ENCODE measurements around the gene SOX15. TPM values are rescaled to one million over a fixed set of nuclear protein-coding genes. Genes with fewer than 3 reads are reported as not detected.

Gene SOX15
- total and polyA plus RNA-seq, 2 of the 13 experiments (the other 11 are each of a cell fraction or from before 2014, with no cell fraction given): 0.07 to 0.18 TPM

DNA sequence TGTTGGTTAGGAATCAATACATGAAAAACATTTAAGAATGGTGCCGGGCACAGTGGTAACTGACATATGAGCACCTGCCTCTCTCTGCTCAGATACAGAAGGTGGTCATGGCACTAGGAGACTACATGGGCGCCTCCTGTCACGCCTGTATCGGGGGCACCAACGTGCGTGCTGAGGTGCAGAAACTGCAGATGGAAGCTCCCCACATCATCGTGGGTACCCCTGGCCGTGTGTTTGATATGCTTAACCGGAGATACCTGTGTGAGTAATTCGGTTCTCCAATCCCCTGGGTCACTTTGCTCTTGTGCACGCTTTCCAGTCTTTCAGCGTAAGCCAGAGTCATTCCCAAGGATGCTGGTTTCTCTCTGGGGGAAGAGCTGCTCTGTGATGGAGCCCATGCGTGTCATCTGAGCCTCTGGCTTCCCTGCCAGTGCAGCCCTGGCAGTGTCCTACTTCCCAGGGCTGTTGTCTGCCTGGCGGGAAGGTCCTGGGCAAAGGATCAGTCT lies 13.4 kb downstream of the SOX15 start:
- Histone ChIP-seq H3K27me3 (ENCODE audit: control insufficient read depth in 1 of 2, insufficient read depth in 2 of 2, low read length in 2 of 2) (no peaks in the 10 kb centered on the region; a peak in 1 of 5 replicates), H4K20me1 (ENCODE audit: insufficient read depth, low read length) (peaks cover 59% of the 10 kb centered on the region), H3K27ac (ENCODE audit: extremely low read length, insufficient read depth, low read length) (peak overlapping the region; percentile 24), H3K79me2 (ENCODE audit: insufficient read depth, low read length) (peaks cover 54% of the 10 kb centered on the region), H3K9me3 (ENCODE audit: low read length) (no peaks in the 10 kb centered on the region), H3K9ac (ENCODE audit: insufficient read depth, low read depth, low read length) (no peak overlapping the region), H3K4me1 (ENCODE audit: insufficient read depth, low read length) (peaks cover 79% of the 10 kb centered on the region), H3K36me3 (replicated peaks in 1 of 2; ENCODE audit: control insufficient read depth in 1 of 2, insufficient read depth in 2 of 2, low read length in 2 of 2) (peaks cover 12 to 51% of the 10 kb centered on the region in 2 experiments), H3K4me3 (replicated peaks in 1 of 3; ENCODE audit: insufficient read depth in 1 of 3, low read depth in 2 of 3, low read length in 3 of 3) (no peak overlapping the region), H2AFZ (ENCODE audit: low read length) (no peak overlapping the region), H3K4me2 (ENCODE audit: low read depth, low read length) (no peak overlapping the region)
- ChIA-PET POLR2A (interaction anchor here (2.3 kb wide), 1 partner anchor 111 kb away, joined by 10 read pairs; the partner anchor contains the start of genes TP53 and WRAP53), CTCF (ENCODE audit: low intra/inter-chr PET ratio, low total read pairs) (no interaction called here)
- intact Hi-C loops (cut with micrococcal nuclease; ENCODE audit: unreplicated experiment): no loop called here
- WGBS (ENCODE audit: low lambda C conversion rate): 94% methylated on average over 13 of the region's 14 CpGs
- in situ Hi-C loops (cut with HindIII; ENCODE audit: extremely low pct_ligation_motif_present, low pct_unique_long_range_greater_than_20kb): loop anchor here (10.0 kb wide), 1 partner anchor 268 kb away; no protein-coding TSS in a partner anchor
- no peak for FAIRE-seq
- ATAC-seq: no peak
- no peak for DNase-seq (ENCODE audit: low spot score)
- no TSS peak for BruUV-seq (replicated peaks)
- TF ChIP-seq, protein P1, sequence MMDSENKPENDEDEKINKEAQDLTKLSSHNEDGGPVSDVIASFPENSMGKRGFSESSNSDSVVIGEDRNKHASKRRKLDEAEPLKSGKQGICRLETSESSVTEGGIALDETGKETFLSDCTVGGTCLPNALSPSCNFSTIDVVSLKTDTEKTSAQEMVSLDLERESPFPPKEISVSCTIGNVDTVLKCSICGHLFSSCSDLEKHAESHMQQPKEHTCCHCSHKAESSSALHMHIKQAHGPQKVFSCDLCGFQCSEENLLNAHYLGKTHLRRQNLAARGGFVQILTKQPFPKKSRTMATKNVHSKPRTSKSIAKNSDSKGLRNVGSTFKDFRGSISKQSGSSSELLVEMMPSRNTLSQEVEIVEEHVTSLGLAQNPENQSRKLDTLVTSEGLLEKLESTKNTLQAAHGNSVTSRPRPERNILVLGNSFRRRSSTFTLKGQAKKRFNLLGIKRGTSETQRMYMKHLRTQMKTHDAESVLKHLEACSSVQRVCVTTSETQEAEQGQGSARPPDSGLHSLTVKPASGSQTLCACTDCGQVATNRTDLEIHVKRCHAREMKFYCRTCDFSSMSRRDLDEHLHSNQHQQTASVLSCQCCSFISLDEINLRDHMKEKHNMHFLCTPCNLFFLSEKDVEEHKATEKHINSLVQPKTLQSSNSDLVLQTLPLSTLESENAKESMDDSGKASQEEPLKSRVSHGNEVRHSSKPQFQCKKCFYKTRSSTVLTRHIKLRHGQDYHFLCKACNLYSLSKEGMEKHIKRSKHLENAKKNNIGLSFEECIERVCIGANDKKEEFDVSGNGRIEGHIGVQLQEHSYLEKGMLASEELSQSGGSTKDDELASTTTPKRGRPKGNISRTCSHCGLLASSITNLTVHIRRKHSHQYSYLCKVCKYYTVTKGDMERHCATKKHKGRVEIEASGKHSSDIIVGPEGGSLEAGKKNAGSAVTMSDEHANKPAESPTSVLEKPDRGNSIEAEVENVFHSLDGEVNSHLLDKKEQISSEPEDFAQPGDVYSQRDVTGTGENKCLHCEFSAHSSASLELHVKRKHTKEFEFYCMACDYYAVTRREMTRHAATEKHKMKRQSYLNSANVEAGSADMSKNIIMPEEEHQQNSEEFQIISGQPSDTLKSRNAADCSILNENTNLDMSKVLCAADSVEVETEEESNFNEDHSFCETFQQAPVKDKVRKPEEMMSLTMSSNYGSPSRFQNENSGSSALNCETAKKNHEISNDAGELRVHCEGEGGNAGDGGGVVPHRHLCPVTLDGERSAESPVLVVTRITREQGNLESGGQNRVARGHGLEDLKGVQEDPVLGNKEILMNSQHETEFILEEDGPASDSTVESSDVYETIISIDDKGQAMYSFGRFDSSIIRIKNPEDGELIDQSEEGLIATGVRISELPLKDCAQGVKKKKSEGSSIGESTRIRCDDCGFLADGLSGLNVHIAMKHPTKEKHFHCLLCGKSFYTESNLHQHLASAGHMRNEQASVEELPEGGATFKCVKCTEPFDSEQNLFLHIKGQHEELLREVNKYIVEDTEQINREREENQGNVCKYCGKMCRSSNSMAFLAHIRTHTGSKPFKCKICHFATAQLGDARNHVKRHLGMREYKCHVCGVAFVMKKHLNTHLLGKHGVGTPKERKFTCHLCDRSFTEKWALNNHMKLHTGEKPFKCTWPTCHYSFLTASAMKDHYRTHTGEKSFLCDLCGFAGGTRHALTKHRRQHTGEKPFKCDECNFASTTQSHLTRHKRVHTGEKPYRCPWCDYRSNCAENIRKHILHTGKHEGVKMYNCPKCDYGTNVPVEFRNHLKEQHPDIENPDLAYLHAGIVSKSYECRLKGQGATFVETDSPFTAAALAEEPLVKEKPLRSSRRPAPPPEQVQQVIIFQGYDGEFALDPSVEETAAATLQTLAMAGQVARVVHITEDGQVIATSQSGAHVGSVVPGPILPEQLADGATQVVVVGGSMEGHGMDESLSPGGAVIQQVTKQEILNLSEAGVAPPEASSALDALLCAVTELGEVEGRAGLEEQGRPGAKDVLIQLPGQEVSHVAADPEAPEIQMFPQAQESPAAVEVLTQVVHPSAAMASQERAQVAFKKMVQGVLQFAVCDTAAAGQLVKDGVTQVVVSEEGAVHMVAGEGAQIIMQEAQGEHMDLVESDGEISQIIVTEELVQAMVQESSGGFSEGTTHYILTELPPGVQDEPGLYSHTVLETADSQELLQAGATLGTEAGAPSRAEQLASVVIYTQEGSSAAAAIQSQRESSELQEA (CRISPR knock-in tag; IDR thresholded peaks at IDR 0.05; ENCODE audit: not compliant biosample characterization): no peak
- no peak for TF ChIP-seq AHR (CRISPR knock-in tag; IDR thresholded peaks at IDR 0.05)
- TF ChIP-seq ZNF746 (CRISPR knock-in tag; IDR thresholded peaks at IDR 0.05): no peak
- no peak for TF ChIP-seq PHF5A (CRISPR knock-in tag; IDR thresholded peaks at IDR 0.05; ENCODE audit: low read depth, unreplicated experiment)
- no peak for TF ChIP-seq PTBP1 (IDR thresholded peaks at IDR 0.05; ENCODE audit: low read depth, low read length, poor library complexity, severe bottlenecking)
- no peak for TF ChIP-seq SIN3A (IDR thresholded peaks at IDR 0.05; ENCODE audit: borderline replicate concordance, low read depth, low read length)
- no peak for TF ChIP-seq ZNF430 (CRISPR knock-in tag; IDR thresholded peaks at IDR 0.05)
- no peak for TF ChIP-seq MXI1 (IDR thresholded peaks at IDR 0.05; ENCODE audit: borderline replicate concordance, low read depth, low read length)
- peak; percentile 52; the same call in 1 of the 2 replicates for TF ChIP-seq RBFOX2 (IDR thresholded peaks at IDR 0.05; ENCODE audit: low read depth, low read length)
- TF ChIP-seq POLR2G (IDR thresholded peaks at IDR 0.05; ENCODE audit: low read depth, low read length): peak; percentile 48; the same call in 1 of the 2 replicates
- no peak for TF ChIP-seq ZNF468 (CRISPR knock-in tag; IDR thresholded peaks at IDR 0.05)
- TF ChIP-seq ISX (CRISPR knock-in tag; conservative IDR thresholded peaks at IDR 0.05): no peak
- no peak for TF ChIP-seq NFYC (CRISPR knock-in tag; IDR thresholded peaks at IDR 0.05)
- TF ChIP-seq ZNF383 (CRISPR knock-in tag; IDR thresholded peaks at IDR 0.05; ENCODE audit: borderline replicate concordance): no peak
- no peak for TF ChIP-seq ZNF335 (CRISPR knock-in tag; IDR thresholded peaks at IDR 0.05)
- TF ChIP-seq ZFP82 (CRISPR knock-in tag; IDR thresholded peaks at IDR 0.05; ENCODE audit: borderline replicate concordance): no peak
- no peak for TF ChIP-seq NONO (IDR thresholded peaks at IDR 0.05)
- TF ChIP-seq NONO (CRISPR knock-in tag; conservative IDR thresholded peaks at IDR 0.05): no peak
- TF ChIP-seq JDP2 (CRISPR knock-in tag; IDR thresholded peaks at IDR 0.05; ENCODE audit: borderline replicate concordance): no peak

Measured in HepG2 (cell line).